ENCODE results near the gene BLVRB. TPM values are rescaled to one million over a fixed set of nuclear protein-coding genes. Genes with fewer than 3 reads are reported as not detected.

BLVRB gene
- total RNA-seq, 1 experiment from 2014 or later: 10.2 TPM

DNA sequence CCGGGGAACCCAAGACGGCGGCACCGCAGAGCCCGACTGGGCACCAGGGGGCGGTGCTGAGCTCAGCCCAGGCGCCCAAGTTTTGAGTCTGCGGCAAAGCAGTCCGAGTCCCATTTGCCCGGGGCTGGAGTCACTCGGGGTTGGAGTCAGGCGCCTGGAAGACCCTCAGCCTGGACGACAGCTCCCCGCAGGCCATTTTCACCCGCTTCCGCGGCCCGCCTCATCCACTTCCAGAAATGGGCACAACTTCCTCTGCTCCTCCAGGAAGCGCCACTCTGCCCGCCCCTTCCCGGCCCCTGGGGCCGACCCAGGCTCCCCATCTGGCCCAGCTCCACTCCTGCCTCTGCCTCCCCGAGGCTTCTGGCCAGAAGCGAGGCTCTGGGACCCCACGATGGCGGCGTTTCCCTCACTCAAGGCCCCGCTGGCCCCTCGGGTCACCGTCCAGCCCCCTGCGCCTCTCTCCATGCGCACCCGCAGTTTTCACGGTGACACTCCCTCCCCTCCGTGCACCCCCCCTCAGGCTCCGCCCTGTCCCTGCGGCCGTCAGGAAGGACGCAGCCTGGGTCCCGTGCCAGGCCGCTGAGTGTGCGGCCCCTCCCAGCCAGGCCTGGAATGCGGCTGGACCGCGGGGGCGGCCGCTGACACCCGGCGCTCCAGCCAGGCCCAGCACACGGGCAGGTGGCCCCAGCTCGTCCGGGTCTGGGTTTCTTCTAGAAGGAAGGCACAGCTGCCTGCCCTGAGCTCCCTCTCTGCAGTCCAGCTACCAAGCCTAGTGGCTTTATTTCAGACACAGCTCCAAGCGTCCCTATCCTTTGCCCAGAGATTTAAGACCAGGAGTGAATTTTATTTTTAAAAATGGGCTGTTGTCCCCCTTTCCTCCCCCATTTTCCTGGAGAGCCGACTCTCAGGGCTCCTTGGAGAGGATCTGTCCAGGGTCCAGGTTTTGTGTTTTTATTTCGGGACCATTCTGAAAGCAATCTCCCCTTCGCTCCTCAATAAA, 44.5 kb downstream of the BLVRB start:
- Histone ChIP-seq H4K20me1 (ENCODE audit: insufficient read depth, low read depth, low read length) (no peaks in the 10 kb centered on the region), H3K4me3 (ENCODE audit: low read length) (peak overlapping the region; percentile 73), H3K4me1 (ENCODE audit: low read length) (peaks cover 15% of the 10 kb centered on the region), H3K4me2 (ENCODE audit: low read depth, low read length, poor library complexity, severe bottlenecking) (peak overlapping the region; percentile 86), H2AFZ (ENCODE audit: low read length) (peak overlapping the region; percentile 87), H3K27ac (ENCODE audit: low read length) (peak overlapping the region; percentile 23), H3K36me3 (ENCODE audit: insufficient read depth, low read length) (no peaks in the 10 kb centered on the region), H3K27me3 (ENCODE audit: low read length) (no peaks in the 10 kb centered on the region), H3K9me2 (replicated peaks; ENCODE audit: insufficient read depth, low read length) (no peaks in the 10 kb centered on the region), H3K9me3 (ENCODE audit: low read length) (no peaks in the 10 kb centered on the region), H3K9ac (ENCODE audit: low read length) (peak overlapping the region; percentile 79), H3K79me2 (ENCODE audit: low read length) (peaks cover 11% of the 10 kb centered on the region)
- peak; percentile 90 for DNase-seq

DNA sequence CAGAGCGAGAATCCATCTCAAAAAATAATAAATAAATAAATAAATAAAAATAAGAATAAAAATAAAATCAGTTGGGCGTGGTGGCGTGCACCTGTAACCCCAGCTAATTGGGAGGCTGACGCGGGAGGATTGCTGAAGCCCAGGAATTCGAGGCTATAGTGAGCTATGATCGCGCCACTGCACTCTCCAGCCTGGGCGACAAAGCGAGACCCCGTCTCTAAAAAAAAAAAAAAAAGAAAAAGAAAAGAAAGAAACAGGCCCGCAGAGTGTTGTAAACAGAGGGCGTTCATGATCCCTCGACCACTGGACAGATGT, 45.1 kb downstream of the BLVRB start:
- H3K4me2 ChIP-seq (ENCODE audit: low read depth, low read length, poor library complexity, severe bottlenecking): peak overlapping the region; percentile 86
- H3K9me3 ChIP-seq (ENCODE audit: low read length): no peaks in the 10 kb centered on the region
- no peaks in the 10 kb centered on the region for H4K20me1 ChIP-seq (ENCODE audit: insufficient read depth, low read depth, low read length)
- H3K9me2 ChIP-seq (replicated peaks; ENCODE audit: insufficient read depth, low read length): no peaks in the 10 kb centered on the region
- H3K9ac ChIP-seq (ENCODE audit: low read length): peak overlapping the region; percentile 79
- H3K79me2 ChIP-seq (ENCODE audit: low read length): peaks cover 11% of the 10 kb centered on the region
- H3K4me1 ChIP-seq (ENCODE audit: low read length): peaks cover 15% of the 10 kb centered on the region
- H3K36me3 ChIP-seq (ENCODE audit: insufficient read depth, low read length): no peaks in the 10 kb centered on the region
- peak overlapping the region; percentile 73 for H3K4me3 ChIP-seq (ENCODE audit: low read length)
- DNase-seq: no peak
- no peak overlapping the region for H3K27ac ChIP-seq (ENCODE audit: low read length)
- H3K27me3 ChIP-seq (ENCODE audit: low read length): no peaks in the 10 kb centered on the region
- no peak overlapping the region for H2AFZ ChIP-seq (ENCODE audit: low read length)

DNA sequence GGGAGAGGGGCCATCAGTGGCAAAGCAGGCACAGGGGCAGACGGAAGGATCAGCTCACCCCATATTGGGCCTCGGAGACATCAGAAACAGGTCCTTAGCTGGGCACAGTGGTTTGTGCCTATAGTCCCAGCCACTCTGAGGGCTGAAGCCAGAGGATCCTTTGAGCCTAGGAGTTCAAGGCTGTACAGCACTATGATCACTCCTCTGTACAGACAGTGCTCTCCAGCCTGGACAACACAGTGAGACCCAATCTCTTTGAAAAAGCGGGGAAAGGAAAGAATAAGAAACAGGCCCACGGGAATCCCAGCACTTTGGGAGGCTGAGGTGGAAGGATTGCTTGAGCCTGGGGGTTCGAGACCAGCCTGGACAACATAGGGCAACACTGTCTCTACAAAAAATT, 45.8 kb downstream of the BLVRB start:
- peaks cover 15% of the 10 kb centered on the region for H3K4me1 ChIP-seq (ENCODE audit: low read length)
- no peak overlapping the region for H2AFZ ChIP-seq (ENCODE audit: low read length)
- no peaks in the 10 kb centered on the region for H3K36me3 ChIP-seq (ENCODE audit: insufficient read depth, low read length)
- no peak overlapping the region for H3K9ac ChIP-seq (ENCODE audit: low read length)
- H3K79me2 ChIP-seq (ENCODE audit: low read length): peaks cover 7% of the 10 kb centered on the region
- H3K4me3 ChIP-seq (ENCODE audit: low read length): no peak overlapping the region
- H3K9me2 ChIP-seq (replicated peaks; ENCODE audit: insufficient read depth, low read length): no peaks in the 10 kb centered on the region
- H3K9me3 ChIP-seq (ENCODE audit: low read length): no peaks in the 10 kb centered on the region
- no peak overlapping the region for H3K4me2 ChIP-seq (ENCODE audit: low read depth, low read length, poor library complexity, severe bottlenecking)
- no peak overlapping the region for H3K27ac ChIP-seq (ENCODE audit: low read length)
- H3K27me3 ChIP-seq (ENCODE audit: low read length): no peaks in the 10 kb centered on the region
- no peak for DNase-seq
- no peaks in the 10 kb centered on the region for H4K20me1 ChIP-seq (ENCODE audit: insufficient read depth, low read depth, low read length)

DNA sequence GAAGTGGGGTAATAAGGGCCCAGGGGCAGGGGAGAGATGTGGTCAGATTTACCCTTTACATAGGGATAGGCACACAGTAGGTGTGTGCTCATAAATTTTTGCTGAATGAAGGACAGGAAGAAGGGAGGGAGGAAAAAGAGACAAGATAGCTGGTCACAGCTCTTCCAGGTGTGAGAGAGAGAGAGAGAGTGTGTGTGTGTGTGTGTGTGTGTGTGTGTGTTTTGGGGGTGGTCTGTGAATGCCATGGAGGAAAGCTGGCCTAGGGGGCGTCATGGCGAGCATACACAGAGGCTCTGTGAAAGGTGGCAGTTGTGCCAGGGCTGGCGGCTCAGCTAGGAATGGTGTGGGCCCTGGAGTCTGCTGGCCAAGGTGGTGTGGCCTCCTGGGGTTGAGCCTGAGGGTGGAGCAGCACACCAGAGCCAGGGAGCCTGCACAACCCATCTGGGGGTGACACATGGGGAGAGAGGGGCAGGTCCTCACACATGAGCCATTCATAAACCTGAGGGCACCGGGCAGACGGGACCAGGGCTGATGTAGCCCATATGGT, 46.4 kb downstream of the BLVRB start:
- Histone ChIP-seq H3K27ac (ENCODE audit: low read length) (no peak overlapping the region), H2AFZ (ENCODE audit: low read length) (no peak overlapping the region), H3K27me3 (ENCODE audit: low read length) (no peaks in the 10 kb centered on the region), H3K79me2 (ENCODE audit: low read length) (0 out of 2 replicates have a peak, but pooled peaks cover 3% of the 10 kb centered on the region), H3K9me2 (replicated peaks; ENCODE audit: insufficient read depth, low read length) (no peaks in the 10 kb centered on the region), H3K9me3 (ENCODE audit: low read length) (no peaks in the 10 kb centered on the region), H3K9ac (ENCODE audit: low read length) (no peak overlapping the region), H3K4me1 (ENCODE audit: low read length) (peaks cover 10% of the 10 kb centered on the region), H3K36me3 (ENCODE audit: insufficient read depth, low read length) (no peaks in the 10 kb centered on the region), H3K4me3 (ENCODE audit: low read length) (no peak overlapping the region), H4K20me1 (ENCODE audit: insufficient read depth, low read depth, low read length) (no peaks in the 10 kb centered on the region), H3K4me2 (ENCODE audit: low read depth, low read length, poor library complexity, severe bottlenecking) (no peak overlapping the region)
- DNase-seq: no peak

DNA sequence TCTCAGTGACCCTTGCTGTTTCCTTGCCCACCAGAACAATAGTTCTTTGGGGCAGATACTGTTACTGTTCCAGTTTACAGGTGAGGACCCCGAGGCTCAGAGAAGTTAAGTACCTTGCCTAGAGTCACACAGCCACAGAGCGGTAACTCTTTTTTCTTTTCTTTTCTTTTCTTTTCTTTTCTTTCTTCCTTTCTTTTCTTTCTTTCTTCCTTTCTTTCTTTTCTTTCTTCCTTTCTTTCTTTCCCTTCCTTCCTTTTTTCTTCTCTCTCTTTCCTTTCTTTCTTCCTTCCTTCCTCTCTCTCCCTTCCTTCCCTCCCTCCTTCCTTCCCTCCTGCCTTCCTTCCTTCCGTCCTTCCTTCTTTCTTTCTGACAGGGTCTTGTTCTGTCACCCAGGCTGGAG, 47.5 kb downstream of the BLVRB start:
- H3K9me2 ChIP-seq (replicated peaks; ENCODE audit: insufficient read depth, low read length): no peaks in the 10 kb centered on the region
- H3K79me2 ChIP-seq (ENCODE audit: low read length): no peaks in the 10 kb centered on the region
- H3K36me3 ChIP-seq (ENCODE audit: insufficient read depth, low read length): no peaks in the 10 kb centered on the region
- no peaks in the 10 kb centered on the region for H3K27me3 ChIP-seq (ENCODE audit: low read length)
- H3K4me3 ChIP-seq (ENCODE audit: low read length): no peak overlapping the region
- peaks cover 10% of the 10 kb centered on the region for H3K4me1 ChIP-seq (ENCODE audit: low read length)
- H4K20me1 ChIP-seq (ENCODE audit: insufficient read depth, low read depth, low read length): no peaks in the 10 kb centered on the region
- no peak for DNase-seq
- H3K27ac ChIP-seq (ENCODE audit: low read length): no peak overlapping the region
- no peak overlapping the region for H3K9ac ChIP-seq (ENCODE audit: low read length)
- no peaks in the 10 kb centered on the region for H3K9me3 ChIP-seq (ENCODE audit: low read length)
- no peak overlapping the region for H3K4me2 ChIP-seq (ENCODE audit: low read depth, low read length, poor library complexity, severe bottlenecking)
- no peak overlapping the region for H2AFZ ChIP-seq (ENCODE audit: low read length)

DNA sequence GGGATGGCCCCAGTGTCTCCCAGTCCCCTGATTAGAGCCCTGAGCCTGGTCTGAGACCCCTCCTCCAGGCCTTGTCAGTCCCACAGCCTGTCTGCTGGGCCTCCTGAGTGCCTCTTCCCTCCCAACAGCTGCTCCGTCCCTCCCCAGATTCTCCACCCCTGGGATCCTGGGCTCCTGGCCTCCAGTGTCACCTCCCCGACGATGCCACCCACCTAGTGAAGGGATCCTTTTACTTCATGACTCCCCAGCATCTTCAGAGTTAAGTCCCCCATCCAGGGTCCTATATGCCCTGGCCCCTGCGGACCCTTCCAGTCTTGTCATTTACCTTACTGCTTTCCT, 47.9 kb downstream of the BLVRB start:
- Histone ChIP-seq H3K9me2 (replicated peaks; ENCODE audit: insufficient read depth, low read length) (no peaks in the 10 kb centered on the region), H3K27ac (ENCODE audit: low read length) (no peak overlapping the region), H3K27me3 (ENCODE audit: low read length) (no peaks in the 10 kb centered on the region), H2AFZ (ENCODE audit: low read length) (no peak overlapping the region), H4K20me1 (ENCODE audit: insufficient read depth, low read depth, low read length) (no peaks in the 10 kb centered on the region), H3K9ac (ENCODE audit: low read length) (no peak overlapping the region), H3K4me1 (ENCODE audit: low read length) (peaks cover 10% of the 10 kb centered on the region), H3K79me2 (ENCODE audit: low read length) (no peaks in the 10 kb centered on the region), H3K4me2 (ENCODE audit: low read depth, low read length, poor library complexity, severe bottlenecking) (no peak overlapping the region), H3K36me3 (ENCODE audit: insufficient read depth, low read length) (no peaks in the 10 kb centered on the region), H3K4me3 (ENCODE audit: low read length) (no peak overlapping the region), H3K9me3 (ENCODE audit: low read length) (no peaks in the 10 kb centered on the region)
- no peak for DNase-seq

DNA sequence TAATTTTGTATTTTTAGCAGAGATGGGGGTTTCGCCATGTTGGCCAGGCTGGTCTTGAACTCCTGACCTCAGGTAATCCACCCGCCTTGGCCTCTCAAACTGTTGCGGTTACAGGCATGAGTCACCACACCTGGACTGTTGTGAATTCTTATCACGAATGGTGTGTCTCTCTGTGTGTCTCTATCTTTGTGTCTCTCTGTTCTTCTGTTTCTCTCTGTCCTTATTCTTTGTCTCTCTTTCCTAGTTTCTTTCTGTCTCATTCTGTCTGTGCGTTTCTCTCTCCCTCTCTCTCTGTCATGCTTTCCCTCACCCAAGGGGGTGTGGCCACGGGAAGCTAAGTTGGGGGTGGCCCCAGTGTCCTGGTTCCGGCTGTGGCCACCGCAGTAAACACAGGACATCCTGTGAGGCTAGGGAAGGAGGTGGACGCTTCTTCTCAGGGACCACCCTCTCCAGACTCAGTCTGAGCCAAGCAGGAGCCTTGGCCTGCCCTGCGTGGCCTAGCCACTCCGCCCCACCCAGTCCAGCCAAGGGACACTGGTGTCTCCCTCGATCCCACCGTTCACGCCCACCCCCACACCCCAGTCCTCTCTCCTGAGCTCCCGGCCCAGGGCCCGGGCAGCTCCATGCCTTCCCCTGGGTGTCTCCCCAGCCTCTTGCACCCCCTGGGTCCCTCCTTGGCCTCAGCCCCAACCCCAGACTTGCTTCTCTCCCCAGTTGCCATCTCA, 48.5 kb downstream of the BLVRB start:
- Histone ChIP-seq H3K4me2 (ENCODE audit: low read depth, low read length, poor library complexity, severe bottlenecking) (no peak overlapping the region), H3K36me3 (ENCODE audit: insufficient read depth, low read length) (no peaks in the 10 kb centered on the region), H3K9me2 (replicated peaks; ENCODE audit: insufficient read depth, low read length) (no peaks in the 10 kb centered on the region), H3K79me2 (ENCODE audit: low read length) (no peaks in the 10 kb centered on the region), H2AFZ (ENCODE audit: low read length) (no peak overlapping the region), H3K9ac (ENCODE audit: low read length) (no peak overlapping the region), H3K27me3 (ENCODE audit: low read length) (no peaks in the 10 kb centered on the region), H4K20me1 (ENCODE audit: insufficient read depth, low read depth, low read length) (no peaks in the 10 kb centered on the region), H3K4me3 (ENCODE audit: low read length) (no peak overlapping the region), H3K4me1 (ENCODE audit: low read length) (peaks cover 10% of the 10 kb centered on the region), H3K27ac (ENCODE audit: low read length) (no peak overlapping the region), H3K9me3 (ENCODE audit: low read length) (no peaks in the 10 kb centered on the region)
- DNase-seq: no peak

DNA sequence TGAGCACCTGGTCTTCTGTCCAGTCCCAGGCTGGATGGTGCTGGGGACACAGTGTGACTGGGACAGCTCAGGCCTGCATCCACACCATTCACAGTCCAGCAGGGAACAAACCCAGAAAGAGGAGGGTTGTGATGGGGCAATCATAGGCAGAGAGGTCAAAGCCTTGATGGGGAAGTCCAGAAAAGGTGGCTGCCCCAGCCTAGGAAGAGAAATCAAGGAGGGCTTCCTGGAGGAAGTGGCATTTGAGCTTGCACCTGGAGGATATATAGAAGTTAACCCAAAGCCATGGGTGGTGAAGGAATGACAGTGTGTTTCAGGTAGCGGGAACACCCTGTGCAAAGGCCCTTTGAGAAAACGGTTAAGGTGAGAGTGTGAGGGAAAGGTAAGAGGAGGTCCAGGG, 49.8 kb downstream of the BLVRB start:
- H3K27ac ChIP-seq (ENCODE audit: low read length): no peak overlapping the region
- H3K4me1 ChIP-seq (ENCODE audit: low read length): peaks cover under 1% of the 10 kb centered on the region; the same call in 1 of the 2 replicates
- H3K27me3 ChIP-seq (ENCODE audit: low read length): no peaks in the 10 kb centered on the region

More for the DNA sequence above, 49.8 kb downstream of the BLVRB start:
- Histone ChIP-seq H4K20me1 (ENCODE audit: insufficient read depth, low read depth, low read length) (no peaks in the 10 kb centered on the region), H2AFZ (ENCODE audit: low read length) (no peak overlapping the region), H3K79me2 (ENCODE audit: low read length) (no peaks in the 10 kb centered on the region), H3K9ac (ENCODE audit: low read length) (no peak overlapping the region), H3K9me3 (ENCODE audit: low read length) (no peaks in the 10 kb centered on the region), H3K36me3 (ENCODE audit: insufficient read depth, low read length) (no peaks in the 10 kb centered on the region), H3K4me3 (ENCODE audit: low read length) (no peak overlapping the region), H3K4me2 (ENCODE audit: low read depth, low read length, poor library complexity, severe bottlenecking) (no peak overlapping the region), H3K9me2 (replicated peaks; ENCODE audit: insufficient read depth, low read length) (no peaks in the 10 kb centered on the region)
- no peak for DNase-seq

Data from Karpas-422 (cell line).